Activated CD4-positive, alpha-beta T cell treated with anti-CD3 and anti-CD28 coated beads for 36 hours (primary cell): ENCODE results near the gene LDB3. TPM values are rescaled to one million over a fixed set of nuclear protein-coding genes. Genes with fewer than 3 reads are reported as not detected.

Experiments used
- ATAC-seq: fragments of 200-7000 bp; cut with Tn5 transposase; one replicate; pipeline ENCODE4 v1.10.0; 2021; ENCODE audit warnings: mild to moderate bottlenecking, moderate library complexity
- CTCF ChIA-PET: fragments of 350-600 bp; sonication (Branson Sonifier 250); formaldehyde crosslinking; loops from one replicate; lab custom pipeline; 2021; ENCODE audit warnings: antibody characterized with exemption; lab: Charles Lee
- POLR2A ChIA-PET: fragments of 350-600 bp; sonication (Branson Sonifier 250); formaldehyde crosslinking; loops from one replicate; lab custom pipeline; 2021; ENCODE audit warnings: antibody characterized with exemption, inconsistent platforms; lab: Charles Lee
- DNase-seq: peaks from one replicate; pipeline ENCODE4 v3.0.0-alpha.2; 2020
- H3K27ac Mint-ChIP-seq: one replicate; pipeline ENCODE4 v1.8.0; 2021; ENCODE audit warnings: mixed read lengths
- H3K27me3 Mint-ChIP-seq: one replicate; pipeline ENCODE4 v1.8.0; 2021; ENCODE audit warnings: mixed read lengths
- H3K36me3 Mint-ChIP-seq: one replicate; pipeline ENCODE4 v1.8.0; 2021; ENCODE audit warnings: low read depth, mixed read lengths
- H3K4me1 Mint-ChIP-seq: one replicate; pipeline ENCODE4 v1.8.0; 2021; ENCODE audit warnings: mixed read lengths
- H3K4me3 Mint-ChIP-seq: one replicate; pipeline ENCODE4 v1.8.0; 2021; ENCODE audit warnings: mild to moderate bottlenecking, moderate library complexity, mixed read lengths
- H3K9me3 Mint-ChIP-seq: one replicate; pipeline ENCODE4 v1.8.0; 2021; ENCODE audit warnings: low read depth, mixed read lengths
- intact Hi-C, 2 experiments: fragments of 100-400 bp; cut with DNase I in 1 of 2; cut with micrococcal nuclease in 1 of 2; formaldehyde crosslinking; loops; one replicate each; pipeline versions ENCODE4 v1.14.2 to v1.15.1; 2022 to 2024; cut with DNase I, micrococcal nuclease
- total RNA-seq, 2 experiments: library from RNA; stranded (reverse); gene quantifications; one replicate each; pipeline ENCODE4 v1.2.3, GENCODE V29; 2021

Gene LDB3
- total RNA-seq, 2 experiments from 2014 or later = 0.05 to 0.09 TPM

- ChIA-PET POLR2A (no interaction called here), CTCF (interaction anchor here (0.6 to 1.1 kb wide), 4 partner anchors 9 to 113 kb away, joined by 3 to 4 read pairs (median 3); no protein-coding TSS in a partner anchor)
- DNase-seq = no peak
- Mint-ChIP-seq H3K9me3 (no peaks in the 10 kb centered on the region), H3K27me3 (no peaks in the 10 kb centered on the region), H3K36me3 (no peaks in the 10 kb centered on the region), H3K4me3 (no peak overlapping the region), H3K27ac (no peak overlapping the region), H3K4me1 (peaks cover 3% of the 10 kb centered on the region)
- ATAC-seq = no peak
- intact Hi-C loops = no loop called here
These were observed 105.2 kb downstream of the LDB3 start for GRCh38 chr10:86773498-86773897.

GRCh38 chr10:86775056-86775869 is 107.0 kb downstream of the LDB3 start:
- POLR2A ChIA-PET = no interaction called here
- peaks cover 3% of the 10 kb centered on the region for H3K4me1 Mint-ChIP-seq
- ATAC-seq = no peak
- H3K9me3 Mint-ChIP-seq = no peaks in the 10 kb centered on the region
- no peak overlapping the region for H3K4me3 Mint-ChIP-seq
- H3K36me3 Mint-ChIP-seq = no peaks in the 10 kb centered on the region
- DNase-seq = no peak
- intact Hi-C loops = no loop called here
- CTCF ChIA-PET = interaction anchor here (0.7 to 1.0 kb wide), 2 partner anchors 39 to 140 kb away, joined by 3 to 4 read pairs; no protein-coding TSS in a partner anchor
- H3K27ac Mint-ChIP-seq = no peak overlapping the region
- H3K27me3 Mint-ChIP-seq = no peaks in the 10 kb centered on the region

GRCh38 chr10:86775870-86776180 is 107.5 kb downstream of the LDB3 start:
- Mint-ChIP-seq H3K9me3 (no peaks in the 10 kb centered on the region), H3K36me3 (no peaks in the 10 kb centered on the region)

GRCh38 chr10:86779220-86780017 is 111.1 kb downstream of the LDB3 start:
- H3K27ac Mint-ChIP-seq = no peak overlapping the region
- peaks cover 7% of the 10 kb centered on the region for H3K4me1 Mint-ChIP-seq
- peaks cover 3% of the 10 kb centered on the region for H3K36me3 Mint-ChIP-seq
- intact Hi-C loops = no loop called here
- DNase-seq = no peak
- POLR2A ChIA-PET = no interaction called here
- ATAC-seq = no peak
- CTCF ChIA-PET = interaction anchor here (0.6 kb wide), 3 partner anchors 10 to 195 kb away, joined by 3 to 5 read pairs (median 4); no protein-coding TSS in a partner anchor
- H3K27me3 Mint-ChIP-seq = no peaks in the 10 kb centered on the region
- H3K9me3 Mint-ChIP-seq = no peaks in the 10 kb centered on the region
- H3K4me3 Mint-ChIP-seq = no peak overlapping the region

More at GRCh38 chr10:86775870-86776180, 107.5 kb downstream of the LDB3 start:
- Mint-ChIP-seq H3K27me3 (no peaks in the 10 kb centered on the region), H3K4me1 (peaks cover 3% of the 10 kb centered on the region), H3K27ac (no peak overlapping the region), H3K4me3 (no peak overlapping the region)
- ChIA-PET POLR2A (no interaction called here), CTCF (interaction anchor here (0.7 to 1.0 kb wide), 2 partner anchors 38 to 139 kb away, joined by 3 to 4 read pairs; no protein-coding TSS in a partner anchor)
- no peak for DNase-seq
- intact Hi-C loops = no loop called here
- ATAC-seq = no peak

- DNase-seq (no peak), ATAC-seq (no peak)
- Mint-ChIP-seq H3K36me3 (peaks cover 6% of the 10 kb centered on the region), H3K4me3 (no peak overlapping the region), H3K9me3 (peaks cover 6% of the 10 kb centered on the region), H3K27ac (no peak overlapping the region), H3K4me1 (peaks cover 6% of the 10 kb centered on the region), H3K27me3 (peaks cover 2% of the 10 kb centered on the region)
- CTCF ChIA-PET = interaction anchor here (0.6 to 0.9 kb wide), 3 partner anchors 10 to 38 kb away, joined by 3 read pairs; no protein-coding TSS in a partner anchor
- POLR2A ChIA-PET = no interaction called here
- intact Hi-C loops = no loop called here
These were observed 114.5 kb downstream of the LDB3 start for GRCh38 chr10:86782701-86783418.

GRCh38 chr10:86785037-86785436 is 116.7 kb downstream of the LDB3 start:
- DNase-seq = no peak
- no peak overlapping the region for H3K27ac Mint-ChIP-seq
- ATAC-seq = no peak
- peaks cover 2% of the 10 kb centered on the region for H3K27me3 Mint-ChIP-seq
- ChIA-PET POLR2A (no interaction called here), CTCF (no interaction called here)
- peaks cover 6% of the 10 kb centered on the region for H3K4me1 Mint-ChIP-seq
- peaks cover 6% of the 10 kb centered on the region for H3K9me3 Mint-ChIP-seq
- intact Hi-C loops = no loop called here
- peaks cover 6% of the 10 kb centered on the region for H3K36me3 Mint-ChIP-seq
- no peak overlapping the region for H3K4me3 Mint-ChIP-seq

Other genes starting within 250 kb of the LDB3 start
- 10 to 100 TPM; 37.4 to 43.2 TPM for gene WAPL, start 146.7 kb upstream of the LDB3 start, total RNA-seq
- gene OPN4, start 14.0 kb upstream of the LDB3 start, total RNA-seq = not detected
- 1 to 10 TPM; 8.7 to 9.0 TPM for gene BMPR1A, start 88.1 kb downstream of the LDB3 start, total RNA-seq